MM.1S (cell line): Measurements from ENCODE around the gene HOXC9.

Experiments used
- DNase-seq: peaks from one replicate; pipeline ENCODE4 v3.0.0-alpha.2; 2015
- H2AFZ ChIP-seq: fragments of 300-600 bp; sonication (generic); 2 replicates; pipeline ENCODE4 v1.6.0; 2016; ENCODE audit warnings: antibody characterized with exemption, low read length
- H3F3A ChIP-seq: fragments of 300-600 bp; sonication (generic); 2 replicates; pipeline ENCODE4 v1.6.1; 2016; ENCODE audit warnings: mild to moderate bottlenecking, antibody characterized with exemption, low read length, moderate library complexity, mixed read lengths; ENCODE audit not compliant: insufficient read depth
- H3K27ac ChIP-seq: fragments of 300-600 bp; sonication (generic); 2 replicates; pipeline ENCODE4 v1.5.1; 2016; ENCODE audit warnings: mild to moderate bottlenecking, low read length
- H3K27me3 ChIP-seq: fragments of 300-600 bp; sonication (generic); replicated peaks from 2 replicates; pipeline ENCODE4 v1.6.0; 2016; ENCODE audit warnings: low read length; ENCODE audit not compliant: insufficient read depth
- H3K36me3 ChIP-seq: fragments of 300-600 bp; sonication (generic); replicated peaks from 2 replicates; pipeline ENCODE4 v1.6.1; 2016; ENCODE audit warnings: mild to moderate bottlenecking, low read length, mixed read lengths; ENCODE audit not compliant: insufficient read depth
- H3K4me1 ChIP-seq: fragments of 300-600 bp; sonication (generic); 2 replicates; pipeline ENCODE4 v1.6.1; 2016; ENCODE audit warnings: low read length, mixed read lengths
- H3K4me2 ChIP-seq: fragments of 300-600 bp; sonication (generic); 2 replicates; pipeline ENCODE4 v1.6.0; 2016; ENCODE audit warnings: low read depth, low read length
- H3K4me3 ChIP-seq: fragments of 300-600 bp; sonication (generic); 2 replicates; pipeline ENCODE4 v1.5.1; 2016; ENCODE audit warnings: low read length, mixed read lengths
- H3K79me2 ChIP-seq: fragments of 300-600 bp; sonication (generic); 2 replicates; pipeline ENCODE4 v1.6.1; 2016; ENCODE audit warnings: mixed run types, low read length, mixed read lengths
- H3K9ac ChIP-seq: fragments of 300-600 bp; sonication (generic); 2 replicates; pipeline ENCODE4 v1.6.1; 2016; ENCODE audit warnings: low read length, mixed read lengths
- H3K9me2 ChIP-seq: fragments of 300-600 bp; sonication (generic); replicated peaks from 2 replicates; pipeline ENCODE4 v1.6.1; 2016; ENCODE audit warnings: mild to moderate bottlenecking, low read length, mixed read lengths; ENCODE audit not compliant: insufficient read depth
- H3K9me3 ChIP-seq: fragments of 300-600 bp; sonication (generic); replicated peaks from 2 replicates; pipeline ENCODE4 v1.6.1; 2016; ENCODE audit warnings: mild to moderate bottlenecking, low read length, mixed read lengths; ENCODE audit not compliant: insufficient read depth
- H4K20me1 ChIP-seq: fragments of 300-600 bp; sonication (generic); 2 replicates; pipeline ENCODE4 v1.6.1; 2016; ENCODE audit warnings: mild to moderate bottlenecking, low read length, moderate library complexity, mixed read lengths; ENCODE audit not compliant: insufficient read depth
- EZH2 ChIP-seq: fragments of 300-600 bp; sonication (generic); optimal IDR thresholded peaks from 2 replicates; pipeline ENCODE3; 2017; ENCODE audit warnings: low read depth, mild to moderate bottlenecking, antibody characterized with exemption, low read length, mixed read lengths
- EZH2phosphoT487 ChIP-seq: fragments of 300-600 bp; sonication (generic); IDR thresholded peaks from 2 replicates; pipeline ENCODE4 v1.6.1; 2018; ENCODE audit warnings: antibody characterized with exemption, low read length
- TF ChIP-seq, protein P1 (sequence below): fragments of 300-600 bp; sonication (generic); IDR thresholded peaks from 2 replicates; pipeline ENCODE4 v1.5.1; 2016; ENCODE audit warnings: antibody characterized with exemption, low read length, mixed read lengths

Gene HOXC9

DNA sequence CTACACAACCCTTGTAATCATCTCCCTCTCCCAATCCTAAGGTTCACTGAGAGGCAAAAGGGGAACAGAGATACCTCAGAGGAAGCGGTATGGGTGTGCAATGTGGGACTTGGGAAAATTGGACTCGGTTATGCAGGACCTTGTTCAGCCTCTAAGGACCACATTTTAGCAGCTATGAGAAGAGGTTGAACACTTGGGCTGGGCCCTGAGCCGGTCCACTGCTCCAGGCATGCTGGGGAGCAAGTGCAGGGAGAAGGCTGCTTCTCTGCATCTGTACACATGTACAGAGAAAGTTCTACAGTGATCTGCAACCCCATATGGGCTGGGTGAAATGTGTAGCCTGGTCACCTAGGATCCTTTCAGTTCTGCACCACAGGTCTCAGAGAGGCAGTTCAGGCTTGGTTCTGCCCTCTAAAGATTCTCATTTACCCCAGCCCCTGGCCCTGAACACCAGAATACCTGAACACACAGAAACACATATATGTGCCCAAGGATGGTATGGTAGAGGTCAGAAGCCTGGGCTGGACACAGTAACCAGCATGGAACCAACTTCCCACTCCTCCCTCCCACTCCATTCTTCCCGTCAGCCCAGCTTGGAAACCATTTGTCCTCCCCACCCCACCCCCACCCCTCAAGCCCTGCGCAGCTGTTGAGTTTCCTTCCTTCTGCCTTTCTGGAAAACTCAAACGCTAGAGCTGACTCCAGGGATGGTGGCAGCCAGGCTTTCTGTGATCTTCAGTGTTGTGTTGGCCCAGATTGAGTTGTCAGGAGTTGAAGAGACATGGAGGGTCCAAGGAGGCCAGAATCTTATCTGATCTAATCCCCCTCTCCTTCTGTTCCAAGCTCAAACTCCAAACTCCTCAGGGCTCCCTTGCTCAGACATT, 43.3 kb downstream of the HOXC9 start:
- DNase-seq: no peak
- H3K27me3 ChIP-seq: peaks cover 75% of the 10 kb centered on the region
- H3K36me3 ChIP-seq: no peaks in the 10 kb centered on the region
- no peak overlapping the region for H2AFZ ChIP-seq
- H4K20me1 ChIP-seq: no peaks in the 10 kb centered on the region
- H3F3A ChIP-seq: no peaks in the 10 kb centered on the region
- no peak overlapping the region for H3K4me3 ChIP-seq
- H3K79me2 ChIP-seq: no peaks in the 10 kb centered on the region
- no peak overlapping the region for H3K9ac ChIP-seq
- no peaks in the 10 kb centered on the region for H3K9me2 ChIP-seq
- H3K27ac ChIP-seq: no peak overlapping the region
- no peaks in the 10 kb centered on the region for H3K4me1 ChIP-seq
- TF ChIP-seq, protein P1, sequence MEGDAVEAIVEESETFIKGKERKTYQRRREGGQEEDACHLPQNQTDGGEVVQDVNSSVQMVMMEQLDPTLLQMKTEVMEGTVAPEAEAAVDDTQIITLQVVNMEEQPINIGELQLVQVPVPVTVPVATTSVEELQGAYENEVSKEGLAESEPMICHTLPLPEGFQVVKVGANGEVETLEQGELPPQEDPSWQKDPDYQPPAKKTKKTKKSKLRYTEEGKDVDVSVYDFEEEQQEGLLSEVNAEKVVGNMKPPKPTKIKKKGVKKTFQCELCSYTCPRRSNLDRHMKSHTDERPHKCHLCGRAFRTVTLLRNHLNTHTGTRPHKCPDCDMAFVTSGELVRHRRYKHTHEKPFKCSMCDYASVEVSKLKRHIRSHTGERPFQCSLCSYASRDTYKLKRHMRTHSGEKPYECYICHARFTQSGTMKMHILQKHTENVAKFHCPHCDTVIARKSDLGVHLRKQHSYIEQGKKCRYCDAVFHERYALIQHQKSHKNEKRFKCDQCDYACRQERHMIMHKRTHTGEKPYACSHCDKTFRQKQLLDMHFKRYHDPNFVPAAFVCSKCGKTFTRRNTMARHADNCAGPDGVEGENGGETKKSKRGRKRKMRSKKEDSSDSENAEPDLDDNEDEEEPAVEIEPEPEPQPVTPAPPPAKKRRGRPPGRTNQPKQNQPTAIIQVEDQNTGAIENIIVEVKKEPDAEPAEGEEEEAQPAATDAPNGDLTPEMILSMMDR: no peak
- TF ChIP-seq EZH2phosphoT487: no peak
- TF ChIP-seq EZH2: no peak
- H3K9me3 ChIP-seq: no peaks in the 10 kb centered on the region
- no peak overlapping the region for H3K4me2 ChIP-seq

DNA sequence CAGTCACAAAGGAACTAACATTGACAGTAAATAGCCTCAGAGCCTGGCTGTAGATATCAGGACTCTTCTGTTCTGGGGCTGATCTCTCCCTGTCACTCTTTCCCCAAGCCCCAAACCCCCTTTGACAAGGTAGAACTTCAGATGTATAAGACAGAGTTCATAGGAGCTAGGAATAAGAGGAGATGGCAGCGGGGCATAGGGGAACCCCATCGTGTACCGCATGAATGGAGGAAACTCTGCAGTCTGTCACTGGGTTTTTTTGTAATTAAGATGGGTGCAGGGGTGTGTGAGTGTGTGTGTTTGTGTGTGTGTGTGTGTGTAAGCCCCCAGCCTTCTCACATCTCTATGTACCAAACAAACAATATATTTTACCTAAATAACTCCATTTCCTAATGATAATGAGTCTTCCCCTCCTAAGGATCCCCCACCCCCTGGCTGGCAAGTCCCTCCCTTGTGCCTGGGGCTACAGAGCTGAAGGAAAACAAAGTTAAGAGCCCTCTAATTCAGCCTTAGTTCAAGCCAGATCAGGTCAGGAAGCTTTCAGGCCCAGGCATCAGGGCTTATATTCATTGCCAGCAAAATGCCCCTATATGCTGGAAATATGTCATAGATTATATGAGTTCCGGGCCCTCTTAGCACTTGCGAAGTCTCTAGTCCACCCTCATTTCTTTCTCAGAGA, 44.6 kb downstream of the HOXC9 start:
- Histone ChIP-seq H3K9me2 (no peaks in the 10 kb centered on the region), H4K20me1 (no peaks in the 10 kb centered on the region), H3K27me3 (peaks cover 75% of the 10 kb centered on the region), H3K9me3 (no peaks in the 10 kb centered on the region), H3K36me3 (no peaks in the 10 kb centered on the region), H3K4me1 (no peaks in the 10 kb centered on the region), H3K9ac (no peak overlapping the region), H3K4me3 (no peak overlapping the region), H3K79me2 (no peaks in the 10 kb centered on the region), H2AFZ (no peak overlapping the region), H3K4me2 (no peak overlapping the region), H3K27ac (no peak overlapping the region), H3F3A (no peaks in the 10 kb centered on the region)
- DNase-seq: no peak
- TF ChIP-seq EZH2phosphoT487 (no peak), EZH2 (no peak)
- TF ChIP-seq, protein P1: no peak

DNA sequence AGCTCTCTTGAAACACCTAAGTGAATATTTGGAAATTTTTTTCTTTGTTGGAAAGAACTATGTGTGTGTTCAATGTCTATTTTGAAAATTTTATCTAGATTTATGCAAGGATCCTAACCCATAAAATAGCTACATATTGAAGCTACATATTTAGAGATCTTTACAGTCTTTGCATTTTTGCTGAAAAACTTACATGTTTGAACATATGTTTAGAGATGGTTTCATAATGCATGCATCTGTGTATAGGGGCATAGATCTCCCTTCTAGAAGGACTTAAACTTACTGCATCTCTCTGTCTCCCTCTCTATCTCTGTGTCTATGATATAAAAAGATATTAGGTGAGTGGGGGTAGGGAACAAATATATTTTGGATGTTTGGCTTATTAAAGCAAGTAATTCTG, 45.4 kb downstream of the HOXC9 start:
- Histone ChIP-seq H3K9me2 (no peaks in the 10 kb centered on the region), H3K27me3 (peaks cover 75% of the 10 kb centered on the region), H3K4me3 (no peak overlapping the region), H3K36me3 (no peaks in the 10 kb centered on the region), H3K9ac (no peak overlapping the region), H2AFZ (no peak overlapping the region), H3F3A (no peaks in the 10 kb centered on the region), H4K20me1 (no peaks in the 10 kb centered on the region), H3K4me2 (no peak overlapping the region), H3K27ac (no peak overlapping the region), H3K9me3 (no peaks in the 10 kb centered on the region), H3K79me2 (no peaks in the 10 kb centered on the region), H3K4me1 (no peaks in the 10 kb centered on the region)
- no peak for TF ChIP-seq EZH2
- TF ChIP-seq EZH2phosphoT487: no peak
- TF ChIP-seq, protein P1: no peak
- no peak for DNase-seq
